GM23338 (cell line): ENCODE data around the gene FBXW11. TPM values are rescaled to one million over a fixed set of nuclear protein-coding genes. Genes with fewer than 3 reads are reported as not detected.
A peak's percentile ranks its signal among the peaks of the same experiment; 100 is the strongest.

ENCODE experiments used
- ATAC-seq: fragments of 200-7000 bp; cut with Tn5 transposase; 3 replicates; pipeline ENCODE4 v1.9.1; 2020
- DNase-seq: peaks from one replicate; pipeline ENCODE4 v3.0.0-alpha.2; 2015; ENCODE audit warnings: low spot score
- H2AFZ ChIP-seq: fragments of 200-600 bp; sonication (generic); 2 replicates; pipeline ENCODE4 v1.8.0; 2016; ENCODE audit warnings: antibody characterized with exemption, mild to moderate bottlenecking, moderate library complexity
- H3F3A ChIP-seq: fragments of 200-600 bp; sonication (generic); replicated peaks from 2 replicates; pipeline ENCODE4 v1.8.0; 2017; ENCODE audit warnings: antibody characterized with exemption, mixed run types, low read depth
- H3K27ac ChIP-seq: fragments of 200-600 bp; sonication (generic); 2 replicates; pipeline ENCODE4 v1.6.1; 2016; ENCODE audit warnings: low read depth
- H3K27me3 ChIP-seq: fragments of 200-600 bp; sonication (generic); 2 replicates; pipeline ENCODE4 v1.8.0; 2016; ENCODE audit warnings: mild to moderate bottlenecking, mixed run types, moderate library complexity; ENCODE audit not compliant: insufficient read depth
- H3K36me3 ChIP-seq: fragments of 200-600 bp; sonication (generic); 2 replicates; pipeline ENCODE4 v1.8.0; 2016; ENCODE audit warnings: mild to moderate bottlenecking; ENCODE audit not compliant: insufficient read depth
- H3K4me1 ChIP-seq: fragments of 200-600 bp; sonication (generic); 2 replicates; pipeline ENCODE4 v1.8.0; 2016; ENCODE audit warnings: mild to moderate bottlenecking, moderate library complexity; ENCODE audit not compliant: insufficient read depth
- H3K4me2 ChIP-seq: fragments of 200-600 bp; sonication (generic); 2 replicates; pipeline ENCODE4 v1.7.1; 2017; ENCODE audit warnings: mixed run types
- H3K4me3 ChIP-seq: fragments of 200-600 bp; sonication (generic); 2 replicates; pipeline ENCODE4 v1.6.1; 2016; ENCODE audit warnings: mixed run types
- H3K79me2 ChIP-seq: fragments of 200-600 bp; sonication (generic); replicated peaks from 2 replicates; pipeline ENCODE4 v1.8.0; 2017; ENCODE audit warnings: mild to moderate bottlenecking; ENCODE audit not compliant: insufficient read depth
- H3K9me2 ChIP-seq: fragments of 200-600 bp; sonication (generic); 2 replicates; pipeline ENCODE4 v1.8.0; 2017; ENCODE audit not compliant: insufficient read depth
- H4K20me1 ChIP-seq: fragments of 200-600 bp; sonication (generic); replicated peaks from 2 replicates; pipeline ENCODE4 v1.8.0; 2017; ENCODE audit warnings: mild to moderate bottlenecking; ENCODE audit not compliant: insufficient read depth
- H3K27ac Mint-ChIP-seq: 2 replicates; pipeline ENCODE4 v1.8.0; 2020; ENCODE audit warnings: inconsistent platforms, mild to moderate bottlenecking, moderate library complexity, mixed read lengths
- H3K27me3 Mint-ChIP-seq: 3 replicates; pipeline ENCODE4 v1.8.0; 2022; ENCODE audit warnings: low read depth, mild to moderate bottlenecking, moderate library complexity, mixed read lengths, inconsistent platforms; ENCODE audit not compliant: insufficient read depth, poor library complexity
- H3K36me3 Mint-ChIP-seq: 3 replicates; pipeline ENCODE4 v1.8.0; 2021; ENCODE audit warnings: low read depth, mild to moderate bottlenecking, inconsistent platforms, moderate library complexity, mixed read lengths
- H3K4me1 Mint-ChIP-seq: 3 replicates; pipeline ENCODE4 v1.8.0; 2020; ENCODE audit warnings: mild to moderate bottlenecking, inconsistent platforms, mixed read lengths
- H3K4me3 Mint-ChIP-seq: 3 replicates; pipeline ENCODE4 v1.8.0; 2021; ENCODE audit warnings: moderate library complexity, mild to moderate bottlenecking, inconsistent platforms, mixed read lengths
- H3K9me3 Mint-ChIP-seq: 3 replicates; pipeline ENCODE4 v1.8.0; 2020; ENCODE audit warnings: moderate library complexity, mild to moderate bottlenecking, inconsistent platforms, mixed read lengths
- CTCF ChIP-seq, 2 experiments: fragments of 200-600 bp in 1 of 2; sonication (generic) in 1 of 2; conservative IDR thresholded peaks; 2 replicates each; pipeline versions ENCODE4 v1.5.1 to v1.6.1; 2016 to 2017; ENCODE audit warnings: antibody characterized with exemption in 2 of 2, low read depth in 2 of 2, mild to moderate bottlenecking in 2 of 2, moderate library complexity in 1 of 2
- EZH2 ChIP-seq: fragments of 200-600 bp; sonication (generic); IDR thresholded peaks from one replicate; pipeline ENCODE4 v1.8.0; 2017; ENCODE audit warnings: antibody characterized with exemption, mild to moderate bottlenecking, low read depth; ENCODE audit not compliant: unreplicated experiment
- ZNF462 ChIP-seq: fragments of 250-450 bp; sonication (Bioruptor Pico); IDR thresholded peaks from 2 replicates; pipeline ENCODE4 v1.5.0; 2020; ENCODE audit warnings: mild to moderate bottlenecking, moderate library complexity
- polyA plus RNA-seq: library from polyadenylated mRNA; unstranded; fragments of >200 nt; fragmentation: Nextera tagmentation; extraction: Ambion mirVana; gene quantifications from 2 replicates; pipeline ENCODE4 v1.2.1, GENCODE V29; 2016
- total RNA-seq: library from RNA; depleted of rRNA; stranded (reverse); fragments of >200 nt; shearing (Covaris generic); gene quantifications from 2 replicates; pipeline ENCODE4 v1.2.3, GENCODE V29; 2014

The FBXW11 gene
- total and polyA plus RNA-seq, 2 experiments from 2014 or later: 45.0 to 88.0 TPM

- peak overlapping the region; percentile 45; the same call in 1 of the 2 replicates for H3K27ac ChIP-seq
- Mint-ChIP-seq H3K27me3 (no peaks in the 10 kb centered on the region), H3K4me3 (no peak overlapping the region), H3K27ac (no peak overlapping the region), H3K4me1 (peaks cover 45% of the 10 kb centered on the region), H3K36me3 (peaks cover 9% of the 10 kb centered on the region), H3K9me3 (no peaks in the 10 kb centered on the region; the same call in 2 of the 3 replicates)
- H3K79me2 ChIP-seq: peaks cover 100% of the 10 kb centered on the region
- DNase-seq (no peak), ATAC-seq (no peak)
- no peak overlapping the region for H3K4me2 ChIP-seq
- peaks cover 46% of the 10 kb centered on the region for H3K4me1 ChIP-seq
- H4K20me1 ChIP-seq: peaks cover 61% of the 10 kb centered on the region
- H3K4me3 ChIP-seq: no peak overlapping the region
- H3K36me3 ChIP-seq: no peaks in the 10 kb centered on the region
- H2AFZ ChIP-seq: no peak overlapping the region
- H3K27me3 ChIP-seq: no peaks in the 10 kb centered on the region
- H3K9me2 ChIP-seq: no peaks in the 10 kb centered on the region
- TF ChIP-seq CTCF (conservative IDR thresholded peaks at IDR 0.05; ENCODE audit: low read depth in 2 of 2): no peak
- no peak for TF ChIP-seq EZH2
- TF ChIP-seq ZNF462: no peak
- H3F3A ChIP-seq: 0 out of 2 replicates have a peak, but pooled peaks cover 3% of the 10 kb centered on the region
Observed at GRCh38 chr5:171969288-171969880, 37.1 kb downstream of the FBXW11 start.
